A673 (cell line): ENCODE data around the gene FGF7.

Source experiments
- EZH2 ChIP-seq: fragments of 200-600 bp; sonication (generic); IDR thresholded peaks from 2 replicates; pipeline ENCODE4 v1.6.1; 2017; ENCODE audit warnings: borderline replicate concordance, low read depth, mild to moderate bottlenecking, mixed read lengths, antibody characterized with exemption, low read length; ENCODE audit not compliant: poor library complexity, severe bottlenecking
- TF ChIP-seq, protein P1 (sequence below): fragments of 300-800, 200-600 bp; sonication (generic); conservative IDR thresholded peaks from 2 replicates; pipeline ENCODE4 v1.5.1; 2017; ENCODE audit warnings: low read depth, mild to moderate bottlenecking, antibody characterized with exemption, low read length, moderate library complexity, mixed read lengths

GRCh38 chr15:49466119-49466518 lies 43.1 kb downstream of the FGF7 start:
- TF ChIP-seq, protein P1, sequence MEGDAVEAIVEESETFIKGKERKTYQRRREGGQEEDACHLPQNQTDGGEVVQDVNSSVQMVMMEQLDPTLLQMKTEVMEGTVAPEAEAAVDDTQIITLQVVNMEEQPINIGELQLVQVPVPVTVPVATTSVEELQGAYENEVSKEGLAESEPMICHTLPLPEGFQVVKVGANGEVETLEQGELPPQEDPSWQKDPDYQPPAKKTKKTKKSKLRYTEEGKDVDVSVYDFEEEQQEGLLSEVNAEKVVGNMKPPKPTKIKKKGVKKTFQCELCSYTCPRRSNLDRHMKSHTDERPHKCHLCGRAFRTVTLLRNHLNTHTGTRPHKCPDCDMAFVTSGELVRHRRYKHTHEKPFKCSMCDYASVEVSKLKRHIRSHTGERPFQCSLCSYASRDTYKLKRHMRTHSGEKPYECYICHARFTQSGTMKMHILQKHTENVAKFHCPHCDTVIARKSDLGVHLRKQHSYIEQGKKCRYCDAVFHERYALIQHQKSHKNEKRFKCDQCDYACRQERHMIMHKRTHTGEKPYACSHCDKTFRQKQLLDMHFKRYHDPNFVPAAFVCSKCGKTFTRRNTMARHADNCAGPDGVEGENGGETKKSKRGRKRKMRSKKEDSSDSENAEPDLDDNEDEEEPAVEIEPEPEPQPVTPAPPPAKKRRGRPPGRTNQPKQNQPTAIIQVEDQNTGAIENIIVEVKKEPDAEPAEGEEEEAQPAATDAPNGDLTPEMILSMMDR = no peak
- no peak for TF ChIP-seq EZH2
